Breast epithelium (tissue), 4 donors: ENCODE measurements around the gene SPEN. TPM values are rescaled to one million over a fixed set of nuclear protein-coding genes. Genes with fewer than 3 reads are reported as not detected.
"Not testable (repeated sequence)": the region's sequence is repeated elsewhere in the genome, so short reads cannot be mapped to it uniquely, and the experiment has no call there.

Experiments
- DNase-seq, 2 donors: peaks; one replicate each; pipeline ENCODE4 v3.0.0-alpha.2; 2019; ENCODE audit warnings: low spot score in 2 of 2
- H3K27ac ChIP-seq, 2 donors: fragments of 200-600 bp; sonication (generic) in 1 of 2; one replicate each; pipeline ENCODE4 v1.5.1; 2016 to 2019; ENCODE audit warnings: mild to moderate bottlenecking in 1 of 2
- H3K27me3 ChIP-seq, 2 donors: fragments of 200-600 bp; sonication (generic) in 1 of 2; one replicate each; pipeline versions ENCODE4 v1.5.1 to v1.6.0; 2017 to 2019; ENCODE audit warnings: control low read depth in 1 of 2, mild to moderate bottlenecking in 1 of 2
- H3K36me3 ChIP-seq: fragments of 200-600 bp; one replicate; pipeline ENCODE4 v1.5.1; 2019
- H3K4me1 ChIP-seq, 2 donors: fragments of 200-600 bp; sonication (generic); one replicate each; pipeline ENCODE4 v1.5.1; 2016 to 2019; ENCODE audit warnings: control low read depth in 1 of 2
- H3K4me3 ChIP-seq, 3 donors: fragments of 200-600 bp; sonication (generic); 1 replicate in 2 of 3; 2 replicates in 1 of 3; pipeline ENCODE4 v1.5.1; 2016 to 2019; ENCODE audit warnings: mild to moderate bottlenecking in 3 of 3, moderate library complexity in 2 of 3
- H3K9me3 ChIP-seq, 2 donors: fragments of 200-600 bp; sonication (generic) in 1 of 2; one replicate each; pipeline ENCODE4 v1.5.1; 2016 to 2019; ENCODE audit warnings: control low read depth in 1 of 2
- POLR2A ChIP-seq: fragments of 450-650 bp; IDR thresholded peaks from one replicate; pipeline ENCODE4 v1.6.1; 2016; ENCODE audit warnings: antibody characterized with exemption, mild to moderate bottlenecking, moderate library complexity
- POLR2AphosphoS5 ChIP-seq, 3 donors: sonication (generic); formaldehyde crosslinking; IDR thresholded peaks; one replicate each; pipeline ENCODE4 v1.6.1; 2017; ENCODE audit warnings: antibody characterized with exemption in 3 of 3
- intact Hi-C: fragments of 100-400 bp; cut with DNase I; formaldehyde crosslinking; loops from one replicate; pipeline ENCODE4 v1.15.1; 2023; ENCODE audit warnings: low total_unique reads
- total RNA-seq, 3 donors: library from RNA; depleted of rRNA; stranded (reverse); fragments of >200 nt; gene quantifications; one replicate each; pipeline ENCODE4 v1.1.0, GENCODE V29; 2016
- TF ChIP-seq, protein P1 (sequence below), 3 donors: fragments of 450-650 bp; IDR thresholded peaks; one replicate each; pipeline ENCODE4 v1.5.1; 2016 to 2017; ENCODE audit warnings: antibody characterized with exemption in 3 of 3, mild to moderate bottlenecking in 3 of 3, moderate library complexity in 3 of 3

The SPEN gene
- total RNA-seq, 3 donors from 2014 or later = 46.9 to 56.6 (median 51.2) TPM

DNA sequence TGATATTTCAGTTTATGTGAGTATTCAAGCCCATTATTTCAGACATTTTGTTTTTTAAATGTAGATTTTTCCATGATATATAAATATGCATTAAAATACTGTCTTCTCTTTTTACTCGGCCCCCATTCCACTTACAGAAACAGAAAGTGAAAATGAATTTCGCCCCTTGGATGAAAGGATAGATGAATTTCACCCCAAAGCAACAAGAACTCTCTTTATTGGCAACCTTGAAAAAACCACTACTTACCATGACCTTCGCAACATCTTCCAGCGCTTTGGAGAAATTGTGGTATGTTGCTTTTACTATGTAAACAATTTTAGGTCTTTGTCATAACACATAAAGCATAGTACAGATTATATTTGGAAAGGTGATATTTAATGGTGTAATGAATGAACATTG lies 68.5 kb downstream of the SPEN start:
- H3K4me3 ChIP-seq = no peak overlapping the region
- no peaks in the 10 kb centered on the region for H3K36me3 ChIP-seq
- DNase-seq = no peak
- no peaks in the 10 kb centered on the region for H3K4me1 ChIP-seq
- TF ChIP-seq POLR2A (no peak), POLR2AphosphoS5 (IDR thresholded peaks at IDR 0.05) (no peak)
- TF ChIP-seq, protein P1, sequence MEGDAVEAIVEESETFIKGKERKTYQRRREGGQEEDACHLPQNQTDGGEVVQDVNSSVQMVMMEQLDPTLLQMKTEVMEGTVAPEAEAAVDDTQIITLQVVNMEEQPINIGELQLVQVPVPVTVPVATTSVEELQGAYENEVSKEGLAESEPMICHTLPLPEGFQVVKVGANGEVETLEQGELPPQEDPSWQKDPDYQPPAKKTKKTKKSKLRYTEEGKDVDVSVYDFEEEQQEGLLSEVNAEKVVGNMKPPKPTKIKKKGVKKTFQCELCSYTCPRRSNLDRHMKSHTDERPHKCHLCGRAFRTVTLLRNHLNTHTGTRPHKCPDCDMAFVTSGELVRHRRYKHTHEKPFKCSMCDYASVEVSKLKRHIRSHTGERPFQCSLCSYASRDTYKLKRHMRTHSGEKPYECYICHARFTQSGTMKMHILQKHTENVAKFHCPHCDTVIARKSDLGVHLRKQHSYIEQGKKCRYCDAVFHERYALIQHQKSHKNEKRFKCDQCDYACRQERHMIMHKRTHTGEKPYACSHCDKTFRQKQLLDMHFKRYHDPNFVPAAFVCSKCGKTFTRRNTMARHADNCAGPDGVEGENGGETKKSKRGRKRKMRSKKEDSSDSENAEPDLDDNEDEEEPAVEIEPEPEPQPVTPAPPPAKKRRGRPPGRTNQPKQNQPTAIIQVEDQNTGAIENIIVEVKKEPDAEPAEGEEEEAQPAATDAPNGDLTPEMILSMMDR (IDR thresholded peaks at IDR 0.05) = no peak
- H3K27me3 ChIP-seq = no peaks in the 10 kb centered on the region
- no peak overlapping the region for H3K27ac ChIP-seq
- intact Hi-C loops = no loop called here
- H3K9me3 ChIP-seq = no peaks in the 10 kb centered on the region

DNA sequence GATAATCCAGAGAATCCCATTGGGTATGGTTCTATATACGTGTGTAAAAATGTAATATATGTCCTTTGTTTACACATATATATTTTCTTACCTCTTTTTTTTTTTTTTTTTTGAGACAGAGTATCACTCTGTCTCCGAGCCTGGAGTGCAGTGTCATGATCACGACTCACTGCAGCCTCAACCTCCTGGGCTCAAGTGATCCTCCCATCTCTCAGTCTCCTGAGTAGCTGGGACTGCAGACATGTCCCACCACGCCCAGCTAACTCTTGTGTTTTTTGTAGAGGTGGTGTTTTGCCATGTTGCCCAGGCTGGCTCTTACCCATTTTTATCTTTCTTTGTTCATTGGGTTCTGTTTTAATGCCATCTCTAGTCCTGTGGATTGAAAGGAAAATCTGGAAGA lies 68.9 kb downstream of the SPEN start:
- H3K27ac ChIP-seq = no peak overlapping the region

DNA sequence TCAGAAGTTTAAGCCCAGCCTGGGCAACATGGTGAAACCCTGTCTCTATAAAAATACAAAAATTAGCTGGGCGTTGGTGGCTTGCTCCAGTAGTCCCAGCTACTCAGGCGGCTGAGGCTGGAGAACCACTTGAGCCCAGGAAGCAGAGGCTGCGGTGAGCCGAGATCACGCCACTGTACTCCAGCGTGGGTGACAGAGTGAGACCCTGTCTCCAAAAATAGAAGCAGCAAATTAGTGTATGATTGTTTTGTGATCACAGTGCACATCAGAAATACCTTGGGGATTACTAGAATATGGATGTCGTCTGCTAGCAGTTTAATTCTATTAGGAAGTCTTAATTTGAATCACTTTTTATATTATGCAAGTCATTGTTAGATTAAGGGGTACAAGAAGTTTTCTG lies 69.4 kb downstream of the SPEN start:
- Histone ChIP-seq H3K27me3 (no peaks in the 10 kb centered on the region), H3K4me1 (no peaks in the 10 kb centered on the region), H3K9me3 (no peaks in the 10 kb centered on the region), H3K27ac (no peak overlapping the region), H3K4me3 (no peak overlapping the region), H3K36me3 (no peaks in the 10 kb centered on the region)
- no peak for TF ChIP-seq POLR2AphosphoS5 (IDR thresholded peaks at IDR 0.05)
- TF ChIP-seq POLR2A = no peak
- TF ChIP-seq, protein P1 (IDR thresholded peaks at IDR 0.05) = no peak
- intact Hi-C loops = no loop called here
- DNase-seq = no peak

More for the DNA sequence above, 68.9 kb downstream of the SPEN start:
- Histone ChIP-seq H3K36me3 (no peaks in the 10 kb centered on the region), H3K4me3 (no peak overlapping the region), H3K9me3 (no peaks in the 10 kb centered on the region), H3K4me1 (no peaks in the 10 kb centered on the region), H3K27me3 (no peaks in the 10 kb centered on the region)
- no peak for DNase-seq
- TF ChIP-seq, protein P1 (IDR thresholded peaks at IDR 0.05) = no peak
- TF ChIP-seq POLR2AphosphoS5 (IDR thresholded peaks at IDR 0.05) (no peak), POLR2A (no peak)
- intact Hi-C loops = no loop called here

DNA sequence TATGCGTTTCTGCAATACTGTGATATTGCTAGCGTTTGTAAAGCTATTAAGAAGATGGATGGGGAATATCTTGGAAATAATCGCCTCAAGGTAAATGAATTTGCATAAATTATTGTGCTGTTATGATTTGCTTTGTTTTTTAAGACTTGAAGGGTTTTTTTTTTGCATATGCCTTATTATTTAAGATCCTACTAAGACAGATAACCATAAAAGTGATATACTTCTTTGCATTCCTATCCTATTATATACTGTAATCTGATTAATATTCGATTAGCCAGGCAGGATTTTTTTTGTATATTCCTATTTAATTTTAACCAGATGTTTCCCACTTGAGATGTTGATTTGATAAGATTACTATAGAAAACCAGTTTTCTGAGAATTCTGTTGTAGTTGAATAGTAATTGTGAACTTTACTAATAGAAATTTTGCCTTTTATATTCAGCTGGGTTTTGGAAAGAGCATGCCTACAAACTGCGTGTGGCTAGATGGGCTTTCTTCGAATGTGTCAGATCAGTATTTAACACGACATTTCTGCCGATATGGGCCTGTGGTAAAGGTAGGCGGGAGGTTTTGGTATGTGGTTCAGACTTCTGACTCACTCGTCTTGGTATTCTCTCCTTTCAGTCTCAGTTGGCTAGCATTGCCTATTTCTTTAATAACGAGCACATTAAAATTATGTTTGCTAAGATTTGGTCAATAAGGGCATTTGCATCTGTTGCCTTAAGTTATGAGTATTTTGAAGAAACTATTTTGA lies 71.6 kb downstream of the SPEN start:
- intact Hi-C loops = no loop called here
- Histone ChIP-seq H3K4me3 (no peak overlapping the region), H3K27me3 (no peaks in the 10 kb centered on the region), H3K36me3 (no peaks in the 10 kb centered on the region), H3K4me1 (no peaks in the 10 kb centered on the region), H3K9me3 (no peaks in the 10 kb centered on the region), H3K27ac (no peak overlapping the region)
- TF ChIP-seq POLR2AphosphoS5 (IDR thresholded peaks at IDR 0.05) (no peak), POLR2A (no peak)
- TF ChIP-seq, protein P1 (IDR thresholded peaks at IDR 0.05) = no peak
- no peak for DNase-seq

DNA sequence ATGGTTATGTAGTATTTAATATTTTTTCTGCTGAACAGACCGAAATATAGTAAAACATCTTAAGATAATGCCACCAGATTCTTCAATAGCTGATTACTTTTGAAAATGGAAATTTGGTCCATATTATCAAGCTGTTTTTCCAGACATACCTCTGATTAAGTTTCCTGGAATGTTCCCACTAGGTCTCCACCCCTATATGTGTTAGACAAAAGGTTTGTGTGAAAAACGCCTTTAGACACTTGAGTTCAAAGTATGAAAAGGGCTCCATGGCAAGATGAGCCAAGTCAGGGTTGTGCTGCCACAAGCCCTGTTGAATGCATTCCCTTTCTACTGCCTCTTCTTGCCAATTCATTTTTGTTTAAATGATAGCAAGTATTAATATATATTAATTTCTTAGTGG lies 75.7 kb downstream of the SPEN start:
- intact Hi-C loops = no loop called here
- TF ChIP-seq POLR2AphosphoS5 (IDR thresholded peaks at IDR 0.05) = no peak
- TF ChIP-seq, protein P1 (IDR thresholded peaks at IDR 0.05) = no peak
- Histone ChIP-seq H3K4me3 (no peak overlapping the region), H3K27ac (no peak overlapping the region), H3K36me3 (no peaks in the 10 kb centered on the region), H3K9me3 (no peaks in the 10 kb centered on the region), H3K4me1 (no peaks in the 10 kb centered on the region), H3K27me3 (no peaks in the 10 kb centered on the region)
- no peak for DNase-seq

DNA sequence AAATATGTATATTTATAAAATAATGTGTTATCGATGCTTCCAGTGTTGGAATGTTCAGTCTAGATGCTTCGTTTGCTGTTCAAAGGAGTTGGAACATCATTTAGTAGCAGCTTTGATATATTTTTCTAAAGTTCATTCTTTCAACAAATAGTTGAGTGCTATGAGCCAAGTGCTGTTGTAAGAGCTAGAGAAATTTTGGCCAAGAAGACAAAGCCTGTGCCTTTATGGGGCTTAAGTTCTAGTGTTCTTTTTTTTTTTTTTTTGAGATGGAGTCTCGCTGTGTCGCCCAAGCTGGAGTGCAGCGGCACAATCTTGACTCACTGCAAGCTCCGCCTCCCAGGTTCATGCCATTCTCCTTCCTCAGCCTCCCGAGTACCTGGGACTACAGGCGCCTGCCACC lies 78.9 kb downstream of the SPEN start:
- H3K36me3 ChIP-seq, H3K9me3 ChIP-seq, H3K4me3 ChIP-seq, H3K27me3 ChIP-seq, H3K4me1 ChIP-seq, DNase-seq, intact Hi-C loops, H3K27ac ChIP-seq: not testable (repeated sequence)
